Sigmoid colon (tissue), 4 donors: ENCODE measurements around the gene ADAMTS7.
"Not testable (repeated sequence)": the region's sequence is repeated elsewhere in the genome, so short reads cannot be mapped to it uniquely, and the experiment has no call there.

Experiments
- EP300 ChIP-seq, 4 donors: sonication (generic); formaldehyde crosslinking; IDR thresholded peaks; one replicate each; pipeline ENCODE4 v1.6.1; 2017; ENCODE audit warnings: antibody characterized with exemption in 4 of 4
- POLR2AphosphoS5 ChIP-seq, 4 donors: sonication (generic); formaldehyde crosslinking; IDR thresholded peaks; one replicate each; pipeline ENCODE4 v1.6.1; 2017; ENCODE audit warnings: antibody characterized with exemption in 4 of 4
- TF ChIP-seq, protein P1 (sequence below), 4 experiments: fragments of 450-650 bp in 3 of 4; fragments of 200-600 bp in 1 of 4; IDR thresholded peaks; one replicate each; pipeline ENCODE4 v1.5.1; 2016 to 2019; ENCODE audit warnings: antibody characterized with exemption in 4 of 4, mild to moderate bottlenecking in 3 of 4, moderate library complexity in 2 of 4

- TF ChIP-seq EP300, POLR2AphosphoS5 (IDR thresholded peaks at IDR 0.05): not testable (repeated sequence)
- TF ChIP-seq, protein P1, sequence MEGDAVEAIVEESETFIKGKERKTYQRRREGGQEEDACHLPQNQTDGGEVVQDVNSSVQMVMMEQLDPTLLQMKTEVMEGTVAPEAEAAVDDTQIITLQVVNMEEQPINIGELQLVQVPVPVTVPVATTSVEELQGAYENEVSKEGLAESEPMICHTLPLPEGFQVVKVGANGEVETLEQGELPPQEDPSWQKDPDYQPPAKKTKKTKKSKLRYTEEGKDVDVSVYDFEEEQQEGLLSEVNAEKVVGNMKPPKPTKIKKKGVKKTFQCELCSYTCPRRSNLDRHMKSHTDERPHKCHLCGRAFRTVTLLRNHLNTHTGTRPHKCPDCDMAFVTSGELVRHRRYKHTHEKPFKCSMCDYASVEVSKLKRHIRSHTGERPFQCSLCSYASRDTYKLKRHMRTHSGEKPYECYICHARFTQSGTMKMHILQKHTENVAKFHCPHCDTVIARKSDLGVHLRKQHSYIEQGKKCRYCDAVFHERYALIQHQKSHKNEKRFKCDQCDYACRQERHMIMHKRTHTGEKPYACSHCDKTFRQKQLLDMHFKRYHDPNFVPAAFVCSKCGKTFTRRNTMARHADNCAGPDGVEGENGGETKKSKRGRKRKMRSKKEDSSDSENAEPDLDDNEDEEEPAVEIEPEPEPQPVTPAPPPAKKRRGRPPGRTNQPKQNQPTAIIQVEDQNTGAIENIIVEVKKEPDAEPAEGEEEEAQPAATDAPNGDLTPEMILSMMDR (IDR thresholded peaks at IDR 0.05) = not testable (repeated sequence)
These were observed 56.5 kb downstream of the ADAMTS7 start for GRCh38 chr15:78754637-78755280.
